IMR-90 (cell line): Measurements from ENCODE around the gene VPS37B. TPM values are rescaled to one million over a fixed set of nuclear protein-coding genes. Genes with fewer than 3 reads are reported as not detected.
A peak's percentile ranks its signal among the peaks of the same experiment; 100 is the strongest.

Experiments
- ATAC-seq: fragments of 200-7000 bp; cut with Tn5 transposase; 2 replicates; pipeline ENCODE4 v1.9.1; 2020; ENCODE audit warnings: low read depth, mild to moderate bottlenecking, moderate library complexity
- BruUV-seq: library from RNA; stranded (reverse); fragments of 400-500 nt; replicated peaks from 2 replicates; lab custom pipeline; 2021; lab: Mats Ljungman, UMichigan
- CTCF ChIA-PET: fragments of 300-600 bp; formaldehyde crosslinking; extraction: SDS; loops from one replicate; lab custom pipeline; 2021; ENCODE audit warnings: antibody characterized with exemption; lab: Yijun Ruan, JAX
- POLR2A ChIA-PET: fragments of 300-600 bp; sonication (Branson Sonifier 250); formaldehyde crosslinking; loops from one replicate; lab custom pipeline; 2022; ENCODE audit warnings: antibody characterized with exemption; ENCODE audit not compliant: unreplicated experiment; lab: Charles Lee
- DNase-seq: peaks from one replicate; pipeline ENCODE4 v3.0.0; 2013
- H2AFZ ChIP-seq: replicated peaks from 2 replicates; pipeline ENCODE3; 2013; ENCODE audit warnings: low read length, mild to moderate bottlenecking; ENCODE audit not compliant: poor library complexity
- H2AK5ac ChIP-seq: 2 replicates; pipeline ENCODE4 v1.6.1; 2013; ENCODE audit warnings: low read depth, low read length, inconsistent platforms
- H2AK9ac ChIP-seq: replicated peaks from 2 replicates; pipeline ENCODE3; 2013; ENCODE audit warnings: mild to moderate bottlenecking, low read depth, low read length, moderate library complexity; ENCODE audit not compliant: poor library complexity
- H2BK120ac ChIP-seq: 2 replicates; pipeline ENCODE4 v1.6.1; 2013; ENCODE audit warnings: low read depth, low read length, inconsistent platforms
- H2BK15ac ChIP-seq: 3 replicates; pipeline ENCODE4 v1.6.1; 2013; ENCODE audit warnings: low read depth, low read length, inconsistent platforms
- H2BK20ac ChIP-seq: 2 replicates; pipeline ENCODE4 v1.6.1; 2013; ENCODE audit warnings: low read depth, mild to moderate bottlenecking, inconsistent platforms, low read length, moderate library complexity
- H2BK5ac ChIP-seq: 2 replicates; pipeline ENCODE4 v1.6.1; 2013; ENCODE audit warnings: mild to moderate bottlenecking, low read depth, low read length, inconsistent platforms; ENCODE audit not compliant: poor library complexity, severe bottlenecking
- H3K14ac ChIP-seq: replicated peaks from 2 replicates; pipeline ENCODE4 v1.6.1; 2013; ENCODE audit warnings: low read depth, low read length, inconsistent platforms
- H3K18ac ChIP-seq: 2 replicates; pipeline ENCODE4 v1.6.1; 2013; ENCODE audit warnings: low read depth, low read length, control low read depth
- H3K23ac ChIP-seq: 2 replicates; pipeline ENCODE4 v1.6.1; 2013; ENCODE audit warnings: low read depth, low read length, inconsistent platforms
- H3K27ac ChIP-seq: 2 replicates; pipeline ENCODE4 v1.5.1; 2013; ENCODE audit warnings: mild to moderate bottlenecking, control low read depth, low read length; ENCODE audit not compliant: insufficient read depth
- H3K27me3 ChIP-seq: 2 replicates; pipeline ENCODE4 v1.6.1; 2013; ENCODE audit warnings: low read length; ENCODE audit not compliant: control insufficient read depth, insufficient read depth
- H3K36me3 ChIP-seq: 2 replicates; pipeline ENCODE4 v1.6.1; 2013; ENCODE audit warnings: low read length, mixed read lengths; ENCODE audit not compliant: control insufficient read depth, insufficient read depth
- H3K4ac ChIP-seq: 2 replicates; pipeline ENCODE4 v1.6.1; 2013; ENCODE audit warnings: low read depth, low read length, inconsistent platforms
- H3K4me1 ChIP-seq: 2 replicates; pipeline ENCODE4 v1.6.1; 2013; ENCODE audit warnings: low read length, mixed read lengths; ENCODE audit not compliant: control insufficient read depth, insufficient read depth
- H3K4me2 ChIP-seq: 2 replicates; pipeline ENCODE4 v1.6.1; 2013; ENCODE audit warnings: low read depth, mild to moderate bottlenecking, control low read depth, low read length, moderate library complexity
- H3K4me3 ChIP-seq: 2 replicates; pipeline ENCODE4 v1.5.1; 2013; ENCODE audit warnings: low read depth, mild to moderate bottlenecking, control low read depth, low read length, moderate library complexity; ENCODE audit not compliant: insufficient read depth
- H3K56ac ChIP-seq: 2 replicates; pipeline ENCODE4 v1.6.1; 2013; ENCODE audit warnings: low read length, inconsistent platforms; ENCODE audit not compliant: insufficient read depth; ENCODE audit errors: extremely low read depth
- H3K79me1 ChIP-seq, 2 experiments: 2 replicates each; pipeline ENCODE4 v1.6.1; 2013; ENCODE audit warnings: low read length in 2 of 2, inconsistent platforms in 1 of 2, low read depth in 1 of 2
- H3K9ac ChIP-seq: 2 replicates; pipeline ENCODE4 v1.6.1; 2013; ENCODE audit warnings: low read depth, low read length, control low read depth
- H3K9me1 ChIP-seq: 2 replicates; pipeline ENCODE4 v1.6.1; 2013; ENCODE audit warnings: low read length, inconsistent platforms; ENCODE audit not compliant: insufficient read depth
- H3K9me3 ChIP-seq: 2 replicates; pipeline ENCODE4 v1.6.1; 2013; ENCODE audit warnings: low read length; ENCODE audit not compliant: control insufficient read depth, insufficient read depth
- H4K20me1 ChIP-seq: 2 replicates; pipeline ENCODE4 v1.6.1; 2013; ENCODE audit warnings: low read length, inconsistent platforms; ENCODE audit not compliant: insufficient read depth
- H4K5ac ChIP-seq: 2 replicates; pipeline ENCODE4 v1.6.1; 2013; ENCODE audit warnings: mild to moderate bottlenecking, low read depth, low read length, control low read depth
- H4K8ac ChIP-seq, 2 experiments: 2 replicates each; pipeline ENCODE4 v1.6.1; 2013; ENCODE audit warnings: low read depth in 2 of 2, low read length in 2 of 2, control low read depth in 1 of 2, inconsistent platforms in 1 of 2
- H4K91ac ChIP-seq: 2 replicates; pipeline ENCODE4 v1.6.1; 2013; ENCODE audit warnings: low read depth, low read length, inconsistent platforms; ENCODE audit not compliant: insufficient read depth
- FOS ChIP-seq: fragments of 150-350 bp; IDR thresholded peaks from 2 replicates; pipeline ENCODE4 v1.6.1; 2016; ENCODE audit warnings: low read depth, low read length
- MAZ ChIP-seq: IDR thresholded peaks from 2 replicates; pipeline ENCODE4 v1.6.1; 2012; ENCODE audit warnings: low read depth, mild to moderate bottlenecking, low read length, improper control_type of control experiment, moderate library complexity, borderline replicate concordance
- MXI1 ChIP-seq: IDR thresholded peaks from 2 replicates; pipeline ENCODE4 v1.6.1; 2012; ENCODE audit warnings: low read depth, mild to moderate bottlenecking, low read length, moderate library complexity, borderline replicate concordance
- NFE2L2 ChIP-seq: fragments of 150-350 bp; IDR thresholded peaks from 2 replicates; pipeline ENCODE4 v1.6.1; 2016; ENCODE audit warnings: low read depth, mild to moderate bottlenecking, low read length
- RAD21 ChIP-seq: IDR thresholded peaks from 2 replicates; pipeline ENCODE4 v1.6.1; 2012; ENCODE audit warnings: low read length, improper control_type of control experiment
- SMC3 ChIP-seq: fragments of 150-350 bp; IDR thresholded peaks from 2 replicates; pipeline ENCODE4 v1.6.1; 2016; ENCODE audit warnings: low read depth, mild to moderate bottlenecking, antibody characterized with exemption, low read length, moderate library complexity
- WGBS, 2 experiments: methylation state at CpG; one replicate each; pipeline versions ENCODE4 v1.1.5 to v1.1.7; 2013; ENCODE audit warnings: missing lambda C conversion rate in 2 of 2; ENCODE audit not compliant: insufficient read length in 1 of 2; ENCODE audit errors: extremely low coverage in 2 of 2; 5-methylcytosine and 5-hydroxymethylcytosine counted together
- dilution Hi-C: fragments of 300-500 bp; cut with HindIII; formaldehyde crosslinking; loops from one replicate; pipeline ENCODE4 v1.14.3; 2018; ENCODE audit warnings: low sequenced_read_pairs; ENCODE audit not compliant: unreplicated experiment
- in situ Hi-C: fragments of 300-500 bp; cut with MboI; formaldehyde crosslinking; loops from 3 replicates; pipeline ENCODE4 v1.14.3; 2019; ENCODE audit warnings: low sequenced_read_pairs, inconsistent platforms, mixed read lengths
- intact Hi-C: fragments of 100-400 bp; cut with micrococcal nuclease; formaldehyde crosslinking; loops from 2 replicates; pipeline ENCODE4 v1.10.0; 2022
- polyA plus RNA-seq, 3 experiments: library from polyadenylated mRNA; depleted of rRNA; stranded (reverse); fragments of >200 nt; gene quantifications; 2 replicates each; pipeline ENCODE4 v1.2.3, GENCODE V29; 2012; ENCODE audit warnings: low replicate concordance in 1 of 3
- total RNA-seq: library from RNA; depleted of rRNA; stranded (reverse); fragments of >200 nt; gene quantifications from 2 replicates; pipeline ENCODE4 v1.2.3, GENCODE V29; 2012

The VPS37B gene
- total and polyA plus RNA-seq, 2 of the 4 experiments (the other 2 are of a cell fraction), result 8.6 to 25.7 TPM

DNA sequence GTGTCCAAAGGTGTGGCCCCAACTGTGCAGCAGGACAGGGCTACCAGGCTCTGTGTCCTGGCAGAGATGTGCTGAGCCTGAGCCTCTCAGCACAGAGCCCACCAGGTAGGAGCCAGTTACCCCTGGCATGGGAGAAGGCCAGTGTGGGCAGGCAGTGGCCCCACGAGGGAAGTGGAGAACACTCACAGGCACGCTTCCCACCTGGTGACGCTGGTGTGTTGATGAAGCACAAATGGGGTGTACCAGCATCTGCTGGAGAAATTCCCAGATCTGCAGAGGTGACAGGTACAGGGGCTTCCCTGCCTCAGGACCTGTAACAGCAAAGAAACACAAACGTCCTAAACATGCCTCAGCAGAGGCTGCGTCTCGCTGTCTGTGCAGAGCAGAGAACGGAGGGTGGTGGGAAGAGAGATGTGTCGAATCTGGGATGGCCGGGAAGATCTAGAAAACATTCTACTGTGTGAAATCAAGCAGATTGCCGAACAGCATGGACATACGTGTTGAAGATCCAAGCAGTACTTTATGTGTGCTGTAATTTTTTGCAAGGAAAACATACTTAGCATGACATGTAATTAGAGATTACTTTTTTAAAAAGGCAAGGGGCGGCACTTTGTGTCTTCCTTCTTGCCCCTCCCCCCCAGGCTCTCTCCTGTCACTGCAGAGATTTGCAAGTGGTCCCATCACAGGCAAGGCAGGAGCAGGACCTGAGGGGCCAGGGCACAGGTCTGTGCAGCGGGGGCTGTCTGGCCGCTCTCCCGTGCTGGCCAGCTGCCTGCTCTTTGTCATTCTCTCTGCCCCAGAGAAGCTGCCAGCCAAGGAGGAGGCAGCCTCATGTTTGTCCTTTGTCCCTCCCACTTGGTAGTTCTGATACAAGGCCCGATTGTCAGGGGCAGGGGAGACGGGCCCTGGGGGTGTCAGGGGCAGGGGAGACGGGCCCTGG, 43.3 kb downstream of the VPS37B start (continued):
- TF ChIP-seq SMC3, result no peak
- no peak for TF ChIP-seq NFE2L2

DNA sequence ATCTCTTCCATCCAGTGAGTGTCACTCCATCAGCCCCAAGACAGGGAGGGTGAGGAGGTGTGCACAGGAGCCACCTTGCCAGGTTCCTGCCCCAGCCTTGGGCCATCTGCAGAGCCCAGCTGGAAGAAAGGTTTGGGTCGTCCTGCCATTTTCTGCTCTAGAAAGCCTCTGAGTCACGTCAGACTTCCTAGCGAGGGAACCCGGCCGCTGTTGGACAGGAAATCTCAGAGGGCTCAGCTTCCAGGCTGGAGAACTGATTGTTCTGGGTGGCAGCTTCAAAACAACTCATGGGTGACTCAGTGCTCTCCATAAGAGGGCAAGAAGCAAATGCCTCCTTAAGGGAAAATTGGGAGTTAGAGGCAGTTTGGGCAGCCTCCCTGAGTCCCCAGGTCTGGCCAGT, 44.1 kb downstream of the VPS37B start:
- 7% methylated on average over 5 of the region's 5 CpGs; no CpG with 5 or more reads in 1 of the 2 experiments for WGBS, 2 experiments
- in situ Hi-C loops, result no loop called here
- ATAC-seq, result peak; percentile 83
- Histone ChIP-seq H3K9me3 (no peaks in the 10 kb centered on the region), H3K4me3 (no peak overlapping the region), H3K23ac (peak overlapping the region; percentile 52; the same call in 1 of the 2 replicates), H2BK5ac (peak overlapping the region; percentile 75), H4K5ac (no peak overlapping the region), H3K36me3 (peaks cover 5% of the 10 kb centered on the region; the same call in 1 of the 2 replicates), H3K4ac (peak overlapping the region; percentile 80), H2BK120ac (peak overlapping the region; percentile 81), H2AFZ (peak overlapping the region; percentile 93), H2BK15ac (0 out of 3 replicates have a peak overlapping the region, but pooled peaks have one; percentile 2), H3K18ac (no peak overlapping the region), H3K4me2 (no peak overlapping the region), H3K14ac (peak overlapping the region; percentile 81; the same call in 1 of the 2 replicates), H3K27ac (no peak overlapping the region), H2AK5ac (peak overlapping the region; percentile 95; the same call in 1 of the 2 replicates), H3K27me3 (no peaks in the 10 kb centered on the region), H2AK9ac (peak overlapping the region; percentile 91), H3K56ac (no peak overlapping the region; the same call in 1 of the 2 replicates), H4K20me1 (no peaks in the 10 kb centered on the region; the same call in none of the 2 replicates), H3K79me1 (peaks cover 0 to 7% of the 10 kb centered on the region in 2 experiments; a peak in 2 of 4 replicates), H4K91ac (peak overlapping the region; percentile 86), H3K9me1 (peaks cover 13% of the 10 kb centered on the region), H4K8ac (peak overlapping the region; percentile 38 to 94; a peak in 3 of 4 replicates), H2BK20ac (peak overlapping the region; percentile 73; the same call in 1 of the 2 replicates), H3K4me1 (peaks cover 13% of the 10 kb centered on the region), H3K9ac (no peak overlapping the region)
- POLR2A ChIA-PET, result no interaction called here
- intact Hi-C loops, result no loop called here
- DNase-seq, result peak; percentile 91
- CTCF ChIA-PET, result no interaction called here
- dilution Hi-C loops, result no loop called here
- no TSS peak for BruUV-seq
- TF ChIP-seq MAZ (no peak), RAD21 (0 out of 2 replicates have a peak, but pooled peaks have one; percentile 11), MXI1 (no peak), FOS (peak; percentile 44)
